Measurements from ENCODE around the gene FARP1. TPM values are rescaled to one million over a fixed set of nuclear protein-coding genes. Genes with fewer than 3 reads are reported as not detected.

Gene FARP1
- total and polyA plus RNA-seq, 2 of the 8 experiments (the other 6 are each of a cell fraction or from before 2014, with no cell fraction given): 24.7 to 104 TPM

GRCh38 chr13:98147521-98147920 lies 4.6 kb downstream of the FARP1 start:
- peaks cover 0 to 79% of the 10 kb centered on the region in 2 experiments; a peak in 3 of 4 replicates for H3K79me2 ChIP-seq (ENCODE audit: control insufficient read depth in 1 of 2, insufficient read depth in 2 of 2, low read length in 2 of 2)
- 81% methylated on average over 5 of the region's 5 CpGs; no CpG with 5 or more reads in 1 of the 2 experiments for WGBS, 2 experiments (ENCODE audit: extremely low coverage in 1 of 2, insufficient coverage in 1 of 2, insufficient read length in 1 of 2, insufficient replicate concordance in 2 of 2, low coverage in 1 of 2, low lambda C conversion rate in 2 of 2, missing lambda C conversion rate in 1 of 2)

More at GRCh38 chr13:98147521-98147920, 4.6 kb downstream of the FARP1 start:
- Histone ChIP-seq H3K4me2 (ENCODE audit: insufficient read depth in 1 of 2, low read depth in 2 of 2, low read length in 2 of 2) (no peak overlapping the region), H2BK15ac (ENCODE audit: low read length) (no peak overlapping the region), H4K91ac (replicated peaks; ENCODE audit: insufficient read length, low read length) (no peak overlapping the region), H3K14ac (ENCODE audit: insufficient read length) (no peak overlapping the region), H2BK5ac (ENCODE audit: low read depth, low read length) (no peak overlapping the region), H3K27me3 (replicated peaks in 1 of 4; ENCODE audit: control insufficient read depth in 3 of 4, extremely low read depth in 1 of 4, insufficient read depth in 3 of 4, low read length in 3 of 4) (peaks cover 0 to under 1% (median 0%) of the 10 kb centered on the region in 4 experiments; a peak in 2 of 7 replicates), H2BK120ac (replicated peaks; ENCODE audit: low read depth, low read length) (no peak overlapping the region), H4K5ac (ENCODE audit: insufficient read length, low read depth, low read length) (no peak overlapping the region), H2BK12ac (ENCODE audit: low read depth, low read length) (no peak overlapping the region), H3K4me3 (ENCODE audit: extremely low read depth in 1 of 4, insufficient read depth in 2 of 4, low read depth in 3 of 4, low read length in 4 of 4) (no peak overlapping the region), H3K4me1 (replicated peaks in 1 of 4; ENCODE audit: control insufficient read depth in 3 of 4, insufficient read depth in 4 of 4, low read length in 3 of 4) (peaks cover 3 to 13% (median 12%) of the 10 kb centered on the region in 4 experiments; a peak in 6 of 7 replicates), H4K8ac (ENCODE audit: extremely low read depth, insufficient read depth, low read length) (no peak overlapping the region), H2AK5ac (ENCODE audit: low read depth, low read length) (no peak overlapping the region), H3K27ac (ENCODE audit: low read depth, low read length) (no peak overlapping the region), H3K9ac (replicated peaks in 1 of 4; ENCODE audit: extremely low read depth in 1 of 4, low read depth in 3 of 4, low read length in 3 of 4) (no peak overlapping the region), H3K56ac (replicated peaks; ENCODE audit: insufficient read length, low read depth, low read length) (no peak overlapping the region), H3K9me3 (ENCODE audit: insufficient read depth in 2 of 2, low read depth in 1 of 2, low read length in 1 of 2) (no peaks in the 10 kb centered on the region), H3K36me3 (ENCODE audit: control insufficient read depth in 2 of 4, insufficient read depth in 4 of 4, low read length in 3 of 4) (no peaks in the 10 kb centered on the region), H3K23ac (ENCODE audit: insufficient read length) (no peak overlapping the region), H2AFZ (ENCODE audit: low read length) (no peak overlapping the region), H3K79me1 (ENCODE audit: low read depth, low read length) (no peaks in the 10 kb centered on the region; the same call in none of the 2 replicates), H4K20me1 (replicated peaks in 1 of 2; ENCODE audit: control insufficient read depth in 1 of 2, insufficient read depth in 2 of 2, low read length in 2 of 2) (peaks cover 2 to 5% of the 10 kb centered on the region in 2 experiments), H2BK20ac (ENCODE audit: low read length) (no peak overlapping the region), H3K4ac (replicated peaks; ENCODE audit: insufficient read length, low read depth, low read length) (no peak overlapping the region), H3K18ac (ENCODE audit: extremely low read depth, low read length) (no peak overlapping the region), H3K23me2 (ENCODE audit: low read depth, low read length) (peaks cover 7% of the 10 kb centered on the region; the same call in 1 of the 2 replicates)
- DNase-seq (ENCODE audit: low read depth in 1 of 2, low spot score in 2 of 2): no peak
- POLR2A ChIA-PET (ENCODE audit: partially characterized antibody): interaction anchor here (1.3 kb wide), 1 partner anchor 14 kb away, joined by 4 read pairs; no protein-coding TSS in a partner anchor
- TF ChIP-seq ASH2L (IDR thresholded peaks at IDR 0.05; ENCODE audit: low read length) (no peak), KDM5A (IDR thresholded peaks at IDR 0.05; ENCODE audit: low read length) (no peak), POLR2A (IDR thresholded peaks at IDR 0.05; ENCODE audit: control extremely low read depth in 1 of 2, low read depth in 2 of 2, low read length in 2 of 2) (no peak), SUZ12 (IDR thresholded peaks at IDR 0.05; ENCODE audit: low read length) (no peak), TEAD4 (IDR thresholded peaks at IDR 0.05; ENCODE audit: low read depth, low read length) (no peak), MAFK (IDR thresholded peaks at IDR 0.05; ENCODE audit: low read depth, low read length) (no peak), KDM1A (IDR thresholded peaks at IDR 0.05; ENCODE audit: borderline replicate concordance, low read length) (no peak), BACH1 (IDR thresholded peaks at IDR 0.05; ENCODE audit: low read length) (no peak), JUN (IDR thresholded peaks at IDR 0.05; ENCODE audit: low read depth, low read length) (no peak), ATF2 (IDR thresholded peaks at IDR 0.05; ENCODE audit: low read length) (no peak), SIX5 (IDR thresholded peaks at IDR 0.05; ENCODE audit: low read depth, low read length) (no peak)
- CTCF ChIA-PET (ENCODE audit: partially characterized antibody): interaction anchor here (0.8 kb wide), 1 partner anchor 18 kb away, joined by 3 read pairs; no protein-coding TSS in a partner anchor
- FAIRE-seq: no peak

Data from H1 (cell line).